ENCODE data around the gene OTUD3.
"Not testable (repeated sequence)": the region's sequence is repeated elsewhere in the genome, so short reads cannot be mapped to it uniquely, and the experiment has no call there.

OTUD3 gene, protein sequence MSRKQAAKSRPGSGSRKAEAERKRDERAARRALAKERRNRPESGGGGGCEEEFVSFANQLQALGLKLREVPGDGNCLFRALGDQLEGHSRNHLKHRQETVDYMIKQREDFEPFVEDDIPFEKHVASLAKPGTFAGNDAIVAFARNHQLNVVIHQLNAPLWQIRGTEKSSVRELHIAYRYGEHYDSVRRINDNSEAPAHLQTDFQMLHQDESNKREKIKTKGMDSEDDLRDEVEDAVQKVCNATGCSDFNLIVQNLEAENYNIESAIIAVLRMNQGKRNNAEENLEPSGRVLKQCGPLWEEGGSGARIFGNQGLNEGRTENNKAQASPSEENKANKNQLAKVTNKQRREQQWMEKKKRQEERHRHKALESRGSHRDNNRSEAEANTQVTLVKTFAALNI

DNA sequence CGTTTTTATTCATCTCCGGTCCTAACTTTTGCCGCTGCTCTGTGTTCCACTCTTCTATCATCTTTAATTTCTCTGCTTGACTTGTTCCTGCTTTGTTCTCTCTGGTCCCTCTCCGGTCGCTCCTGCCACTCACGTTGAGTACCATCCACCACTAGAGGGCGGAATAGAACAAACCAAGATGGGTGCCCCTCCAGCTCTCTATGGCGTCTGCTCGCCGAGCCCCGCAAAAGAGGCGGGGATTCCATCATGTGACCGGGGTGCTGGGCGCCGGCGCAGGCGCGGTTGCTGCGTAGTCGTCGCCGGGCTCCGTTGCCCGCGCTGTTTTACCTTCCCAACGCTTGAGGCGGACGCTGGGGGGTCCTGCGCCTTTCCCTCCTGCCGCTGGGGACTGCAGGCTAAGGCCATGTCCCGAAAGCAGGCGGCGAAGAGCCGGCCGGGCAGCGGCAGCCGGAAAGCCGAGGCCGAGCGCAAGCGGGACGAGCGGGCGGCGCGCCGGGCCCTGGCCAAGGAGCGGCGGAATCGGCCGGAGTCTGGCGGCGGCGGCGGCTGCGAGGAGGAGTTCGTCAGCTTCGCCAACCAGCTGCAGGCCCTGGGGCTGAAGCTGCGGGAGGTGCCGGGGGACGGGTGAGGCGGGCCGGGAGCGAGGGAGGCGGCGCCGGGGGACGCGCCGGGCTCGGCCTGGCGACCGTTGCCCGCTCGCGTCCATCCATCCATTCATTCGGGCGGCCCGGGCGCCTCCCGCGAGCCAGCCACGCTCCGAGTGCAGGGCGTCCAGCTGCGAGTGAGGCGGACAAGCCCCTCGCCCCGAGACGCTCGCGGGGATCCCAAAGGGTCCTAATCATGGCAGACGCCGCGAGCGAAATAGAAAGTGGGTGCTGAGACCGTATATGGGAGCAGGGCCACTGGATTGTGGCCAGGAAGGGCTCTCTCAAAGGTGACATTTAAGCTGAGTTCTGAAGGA is at the start of gene OTUD3:
TSS of gene OTUD3 (plus strand) at position 285 of the 961 bp plus-strand sequence. CDS start at position 404, 119 bp downstream.
- peak; percentile 98 for DNase-seq

DNA sequence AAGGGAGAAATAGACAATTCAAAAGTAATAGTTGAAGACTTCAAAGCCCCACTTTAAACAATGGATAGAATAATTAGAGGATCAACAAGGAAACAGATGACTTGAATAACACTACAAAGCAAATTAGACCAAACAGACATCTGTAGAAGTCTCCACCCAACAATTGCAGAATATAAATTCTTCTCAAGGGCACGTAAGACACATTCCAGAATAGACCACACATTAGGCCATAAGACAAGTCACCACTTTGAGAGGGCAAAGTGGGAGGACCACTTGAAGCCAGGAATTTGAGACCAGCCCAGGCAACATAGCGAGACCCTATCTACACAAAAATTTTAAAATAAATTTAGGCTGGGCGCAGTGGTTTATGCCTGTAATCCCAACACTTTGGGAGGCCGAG is 46.6 kb upstream of the OTUD3 start:
- DNase-seq, result no peak

DNA sequence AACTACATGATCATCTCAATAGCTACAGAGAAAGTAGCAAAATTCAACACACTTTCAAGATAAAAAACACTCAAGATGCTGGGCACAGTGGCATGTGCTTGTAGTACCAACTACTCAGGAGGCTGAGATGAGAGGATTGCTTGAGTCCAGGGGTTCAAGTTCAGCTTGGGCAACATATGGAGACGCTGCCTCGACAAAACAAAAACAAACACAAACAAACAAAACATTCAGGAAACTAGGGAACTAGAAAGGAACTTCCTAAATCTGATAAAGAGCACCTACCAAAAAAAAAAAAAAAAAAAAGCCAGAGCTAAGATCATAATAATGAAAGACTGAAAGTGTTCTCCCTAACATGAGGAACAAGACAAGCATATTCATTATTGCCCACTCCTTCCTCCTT is 44.3 kb upstream of the OTUD3 start:
- DNase-seq, result no peak

DNA sequence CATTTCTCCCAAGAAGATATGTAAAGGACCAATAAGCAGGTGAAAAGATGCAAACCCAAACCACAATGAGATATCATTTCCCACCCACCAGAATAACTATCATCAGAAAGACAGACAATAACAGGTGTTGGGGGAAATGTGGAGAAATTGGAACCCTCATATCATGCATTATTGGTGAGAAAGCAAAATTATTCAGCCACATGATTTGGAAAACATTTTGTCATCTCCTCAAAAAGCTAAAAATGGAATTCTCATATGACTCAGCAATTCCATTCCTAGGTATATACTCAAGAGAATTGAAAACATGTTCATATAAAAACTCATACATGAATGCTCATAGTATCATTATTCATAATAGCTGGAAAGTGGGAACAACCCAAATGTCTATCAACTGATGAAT is 42.0 kb upstream of the OTUD3 start:
- peak; percentile 19 for DNase-seq

DNA sequence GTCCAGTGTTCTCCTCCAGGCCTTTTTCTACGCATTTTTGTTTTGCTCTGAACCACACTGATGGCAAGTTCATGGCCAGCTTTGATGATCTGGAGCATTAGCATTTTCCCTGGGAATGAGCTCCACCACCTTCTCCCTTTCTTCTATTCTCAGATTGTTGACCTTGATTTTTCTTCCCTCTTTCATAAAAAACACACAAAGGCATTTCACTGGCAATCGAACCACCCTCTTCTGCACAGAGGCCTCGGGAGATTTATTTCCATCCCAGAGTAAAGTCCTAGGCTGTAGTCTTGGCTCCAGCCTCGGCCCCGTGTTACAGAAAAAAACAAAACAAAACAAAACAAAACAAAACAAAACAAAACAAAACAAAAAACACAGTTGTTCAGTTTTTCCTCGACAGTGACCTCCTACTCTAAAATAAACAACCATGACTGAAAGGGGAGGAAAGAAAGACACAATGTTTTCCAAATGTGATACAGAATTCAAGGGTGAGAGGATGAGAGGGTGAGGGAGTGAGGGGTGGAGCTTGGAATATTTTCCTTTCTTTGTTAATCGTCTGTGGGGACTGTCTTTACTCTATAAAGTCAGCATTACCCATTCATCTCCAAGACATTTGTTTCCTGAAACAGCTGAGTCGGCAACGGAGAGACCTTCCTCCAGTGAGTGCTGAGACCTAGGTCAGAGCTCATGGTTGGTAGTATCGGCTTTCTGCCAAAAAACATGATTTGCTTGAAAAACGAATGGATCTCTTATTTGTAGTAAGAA is 37.3 kb upstream of the OTUD3 start:
- no peak for DNase-seq

DNA sequence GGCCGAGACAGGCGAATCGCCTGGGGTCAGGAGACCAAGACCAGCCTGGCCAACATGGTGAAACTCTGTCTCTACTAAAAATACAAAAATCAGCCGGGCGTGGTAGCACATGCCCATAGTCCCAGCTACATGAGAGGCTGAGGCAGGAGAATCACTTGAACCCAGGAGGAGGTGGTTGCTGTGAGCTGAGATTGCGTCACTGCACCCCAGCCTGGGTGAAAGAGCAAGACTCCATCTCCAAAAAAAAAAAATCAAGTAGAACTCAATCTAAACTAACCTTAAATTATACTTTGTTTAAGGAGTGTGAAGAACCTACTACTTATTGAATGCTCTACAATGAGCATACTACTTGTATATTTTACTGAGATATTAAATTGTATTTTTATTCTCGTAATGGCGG is 36.6 kb upstream of the OTUD3 start:
- no peak for DNase-seq

DNA sequence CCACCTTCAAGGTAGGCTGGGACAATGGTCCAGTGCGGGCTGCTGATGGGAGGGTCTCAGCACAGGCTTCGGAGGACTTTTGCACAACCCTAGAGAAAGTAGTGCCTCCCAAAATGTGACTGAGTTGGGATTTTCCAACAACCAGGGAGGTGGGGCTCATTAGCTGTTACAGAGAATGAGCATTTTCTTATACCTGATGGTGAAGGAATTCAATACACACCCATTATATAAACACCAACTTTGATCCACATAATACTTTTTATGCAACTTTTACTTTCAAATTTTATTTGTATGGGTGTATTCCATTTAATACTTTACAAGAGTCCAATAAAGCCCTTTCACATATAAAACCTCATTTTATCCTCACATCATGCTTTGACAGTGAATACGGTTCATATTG is 35.9 kb upstream of the OTUD3 start:
- no peak for DNase-seq

DNA sequence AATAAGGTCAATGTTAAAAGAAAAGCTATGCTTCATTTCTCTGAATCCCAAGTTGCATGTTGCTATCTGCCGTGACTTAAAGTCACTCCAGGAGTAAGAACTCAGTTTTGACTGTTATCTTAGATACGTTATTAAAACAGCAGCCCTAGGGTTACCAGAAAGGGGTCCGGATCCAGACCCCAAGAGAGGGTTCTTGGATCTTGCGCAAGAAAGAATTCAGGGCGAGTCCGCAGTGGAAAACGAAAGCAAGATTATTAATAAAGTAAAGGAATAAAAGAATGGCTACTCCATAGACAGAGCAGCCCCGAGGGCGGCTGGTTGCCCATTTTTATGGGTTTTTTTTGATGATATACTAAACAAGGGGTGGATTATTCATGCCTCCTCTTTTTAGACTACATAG is 34.9 kb upstream of the OTUD3 start:
- not testable (repeated sequence) for DNase-seq

DNA sequence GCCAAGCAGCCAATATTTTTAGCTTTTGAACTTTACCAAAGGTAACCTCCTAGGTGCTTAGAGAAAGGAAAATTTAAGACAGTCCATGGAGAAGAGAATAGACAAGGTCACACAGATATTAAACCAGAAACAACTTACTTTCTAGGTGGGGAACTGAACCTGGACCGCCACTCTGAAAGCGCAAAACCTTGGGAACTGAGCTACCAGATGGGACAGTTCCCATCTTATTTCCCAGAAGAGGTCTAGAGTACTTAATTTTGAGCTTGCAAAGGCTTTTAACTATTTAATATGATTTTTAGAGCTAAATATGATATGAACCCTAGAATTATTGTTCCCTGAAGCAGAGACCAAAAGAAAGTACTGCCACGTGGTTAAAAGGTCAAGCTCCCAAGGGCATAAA is 32.9 kb upstream of the OTUD3 start:
- not testable (repeated sequence) for DNase-seq

DNA sequence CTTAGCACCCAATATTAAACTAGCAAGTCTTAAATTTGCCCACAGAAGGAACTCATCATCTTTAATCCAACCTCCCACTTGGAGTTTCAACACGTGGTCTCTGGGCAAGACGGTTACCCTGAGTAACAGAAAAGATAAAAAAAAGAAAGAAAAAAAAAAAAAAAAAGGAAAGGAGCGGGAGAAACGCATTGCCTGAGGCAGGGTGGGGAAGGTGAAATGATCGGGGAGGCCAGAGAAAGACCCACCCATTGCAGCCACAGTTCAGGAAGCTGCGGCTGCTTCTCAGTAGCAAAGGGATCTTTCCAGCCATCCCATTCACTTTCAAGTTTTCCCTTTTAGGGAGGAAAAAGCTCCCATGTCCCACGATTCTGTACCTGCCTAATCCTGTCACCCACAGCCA is 32.0 kb upstream of the OTUD3 start:
- DNase-seq, result no peak

DNA sequence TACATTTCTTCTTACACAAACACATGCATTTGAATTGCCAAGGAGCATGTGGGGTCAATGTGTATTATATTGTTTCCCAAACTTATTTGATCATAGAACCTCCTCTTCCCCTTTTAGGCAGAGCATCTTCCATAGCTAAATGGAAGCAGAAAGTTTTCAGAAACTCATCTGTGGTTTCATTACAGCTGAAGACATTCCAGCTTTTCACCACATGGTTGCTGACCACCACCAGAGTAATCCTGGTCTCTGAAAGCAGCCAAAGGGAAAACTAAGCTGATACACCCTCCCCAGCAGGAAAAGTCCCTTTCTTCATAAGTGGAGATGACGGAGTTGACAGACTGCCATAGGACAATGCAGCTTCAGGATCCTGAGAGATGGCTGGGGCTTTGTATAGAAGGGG is 30.2 kb upstream of the OTUD3 start:
- DNase-seq, result no peak

DNA sequence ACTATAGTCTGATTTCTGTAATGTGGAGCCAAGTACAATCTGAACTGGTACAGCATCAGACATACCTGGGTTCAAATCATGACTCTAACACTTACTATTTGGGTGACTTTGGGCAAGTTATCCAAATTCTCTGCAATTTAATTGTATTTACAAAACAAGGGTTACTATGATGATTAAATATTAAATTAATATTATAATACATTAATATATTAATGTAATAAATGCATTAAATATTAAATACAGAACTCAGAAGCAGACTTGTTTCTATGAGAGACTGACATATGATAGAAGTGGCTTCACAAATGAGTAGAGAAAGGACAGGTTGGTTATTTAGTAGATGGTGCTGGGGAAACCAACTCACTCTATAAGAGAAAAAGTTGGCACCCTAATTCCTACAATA is 27.3 kb upstream of the OTUD3 start:
- no peak for DNase-seq

DNA sequence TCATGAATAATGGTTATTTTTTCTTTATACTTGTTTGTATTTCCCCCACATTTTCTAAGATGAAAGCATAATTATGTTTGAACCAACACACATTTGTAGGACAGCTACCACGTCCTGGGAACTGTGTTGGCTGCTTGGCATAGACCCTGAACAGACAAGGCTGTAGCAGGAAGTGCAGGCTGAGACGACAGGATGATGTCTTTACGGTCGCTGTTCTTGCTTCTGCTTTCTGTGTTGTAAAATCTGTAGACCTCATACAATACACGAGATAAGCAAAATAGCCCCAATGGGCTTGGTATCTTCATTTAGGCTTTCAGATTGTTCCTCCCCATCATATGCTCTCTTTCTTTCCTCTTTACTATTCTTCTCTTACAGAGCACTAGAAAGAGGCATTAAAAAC is 23.3 kb upstream of the OTUD3 start:
- DNase-seq, result no peak

DNA sequence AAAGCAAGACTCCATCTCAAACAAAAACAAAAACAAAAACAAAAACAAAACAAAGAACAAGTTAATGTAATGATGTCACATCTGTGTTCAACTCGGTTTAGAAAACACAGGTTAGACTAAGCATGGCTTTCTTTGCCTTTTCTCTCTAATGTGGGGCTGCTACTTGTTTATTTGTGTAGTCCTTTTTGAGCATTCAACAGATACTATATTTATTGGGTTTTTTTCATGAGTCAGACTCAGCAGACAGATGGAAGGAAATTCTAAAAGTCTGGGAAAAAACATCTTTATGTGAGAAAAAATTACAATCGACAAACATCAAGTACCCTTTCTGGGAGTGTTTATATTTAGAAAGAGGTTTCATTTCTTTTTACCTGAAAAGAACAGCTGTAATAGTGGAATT is 22.3 kb upstream of the OTUD3 start:
- DNase-seq, result no peak

DNA sequence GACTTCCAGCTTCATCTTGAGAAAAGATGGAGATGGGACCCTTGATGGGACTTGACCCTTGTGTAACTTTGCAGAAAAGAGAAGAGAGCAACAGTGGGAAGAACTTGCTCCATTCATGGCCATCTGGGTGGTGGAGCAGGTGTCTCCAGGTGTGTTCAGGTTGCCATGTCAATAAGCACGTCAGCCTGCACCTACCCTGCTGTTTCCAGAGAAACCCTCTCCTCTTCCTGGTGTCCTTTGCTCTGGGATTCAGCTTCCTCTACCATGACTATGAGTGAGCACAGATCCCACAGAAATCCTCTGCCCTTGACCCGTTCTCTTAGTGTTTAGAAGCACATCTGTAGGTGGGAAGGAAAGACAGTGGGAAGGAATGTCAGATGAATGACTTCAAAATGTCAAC is 21.8 kb upstream of the OTUD3 start:
- no peak for DNase-seq

DNA sequence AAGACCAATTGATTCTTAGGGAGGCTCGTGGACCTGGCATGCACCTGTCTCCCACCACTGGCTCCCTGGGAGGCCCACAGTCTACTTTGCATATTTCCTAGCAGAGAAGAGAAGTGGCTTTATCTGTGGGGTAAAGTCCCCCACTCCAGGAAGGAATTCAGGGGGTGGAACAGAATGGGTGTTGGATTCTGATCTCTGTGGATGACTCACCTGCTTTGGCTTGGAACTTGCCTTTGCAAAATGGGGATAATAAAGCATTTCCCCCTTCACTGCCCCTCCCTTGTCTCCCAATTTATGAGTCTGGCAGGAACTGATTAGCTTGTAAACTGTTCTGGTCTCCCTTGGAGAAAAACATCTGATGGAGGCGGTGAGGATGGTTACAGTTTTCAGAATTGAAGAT is 21.2 kb upstream of the OTUD3 start:
- no peak for DNase-seq

DNA sequence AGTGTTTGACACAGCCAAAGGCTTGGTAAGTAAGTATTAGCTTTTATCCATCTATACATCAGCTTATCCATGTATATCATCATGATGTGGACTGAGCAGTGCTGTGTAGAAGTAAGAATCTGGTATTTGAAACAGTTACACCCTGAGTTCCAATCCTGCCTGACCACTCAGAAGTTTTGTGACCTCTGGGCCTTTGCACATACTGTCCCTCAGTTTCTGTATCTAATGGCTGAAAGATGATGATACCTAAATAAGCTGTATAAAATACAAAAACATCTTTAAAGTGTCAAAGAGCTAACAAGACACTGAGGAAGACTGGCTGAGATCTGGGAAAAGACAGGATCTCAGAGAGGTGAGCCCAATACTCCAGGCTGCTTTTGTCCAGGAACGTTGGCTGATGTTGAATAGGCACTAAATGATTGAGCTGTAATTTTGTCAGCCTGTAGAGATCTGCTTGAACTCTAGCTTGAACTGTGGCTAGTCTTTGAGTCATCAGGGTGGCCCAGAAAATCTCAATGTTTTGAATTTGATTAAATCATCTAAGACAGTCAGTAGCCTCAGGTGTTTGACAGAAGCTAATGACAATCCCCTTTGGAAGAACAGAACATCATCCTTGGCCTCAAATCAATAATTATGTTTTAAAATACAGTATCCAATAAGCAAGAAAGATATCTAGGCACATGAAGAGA is 20.2 kb upstream of the OTUD3 start:
- DNase-seq, result no peak

DNA sequence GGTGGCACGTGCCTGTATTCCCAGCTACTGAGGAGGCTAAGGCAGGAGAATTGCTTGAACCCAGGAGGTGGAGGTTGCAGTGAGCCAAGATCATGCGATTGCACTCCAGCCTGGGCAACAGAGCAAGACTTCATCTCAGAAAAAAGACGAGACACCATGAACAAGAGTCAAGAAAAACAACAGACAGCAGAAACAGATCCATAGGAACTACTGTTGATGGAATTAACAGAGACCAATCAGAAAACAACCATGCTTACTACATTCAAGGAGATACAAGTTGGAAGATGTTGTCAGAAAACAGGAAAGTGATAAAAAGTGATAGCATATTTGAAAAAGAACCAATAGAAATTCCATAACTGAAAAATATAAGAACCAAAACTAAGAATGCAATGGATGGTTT is 19.3 kb upstream of the OTUD3 start:
- no peak for DNase-seq

DNA sequence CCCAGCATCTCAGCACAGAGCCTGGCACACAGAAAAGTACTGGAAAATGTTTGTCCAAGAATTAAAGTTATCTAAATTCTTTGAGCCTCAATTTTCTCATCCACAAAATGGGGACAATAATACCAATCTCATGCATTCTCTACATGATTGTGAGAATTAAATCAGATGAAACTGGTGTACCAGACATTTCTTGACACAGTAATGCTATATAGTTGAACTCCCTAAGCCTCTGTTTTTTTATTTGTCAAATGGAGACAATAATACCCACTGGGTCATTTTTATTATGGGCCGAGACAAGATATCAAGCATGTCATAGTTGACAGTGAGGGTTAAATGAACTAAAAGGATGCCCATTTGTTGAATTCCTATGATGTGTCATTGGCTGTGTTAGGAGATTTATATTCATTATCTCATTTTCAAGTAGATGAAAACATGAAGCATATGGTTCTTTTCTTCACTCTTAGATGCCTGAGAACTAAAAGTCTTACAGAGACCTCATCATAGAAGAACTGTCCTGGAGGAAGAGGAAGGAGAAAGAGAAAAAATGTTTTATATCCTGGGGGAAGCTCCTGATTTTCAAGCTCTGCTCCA is 17.5 kb upstream of the OTUD3 start:
- DNase-seq, result no peak

DNA sequence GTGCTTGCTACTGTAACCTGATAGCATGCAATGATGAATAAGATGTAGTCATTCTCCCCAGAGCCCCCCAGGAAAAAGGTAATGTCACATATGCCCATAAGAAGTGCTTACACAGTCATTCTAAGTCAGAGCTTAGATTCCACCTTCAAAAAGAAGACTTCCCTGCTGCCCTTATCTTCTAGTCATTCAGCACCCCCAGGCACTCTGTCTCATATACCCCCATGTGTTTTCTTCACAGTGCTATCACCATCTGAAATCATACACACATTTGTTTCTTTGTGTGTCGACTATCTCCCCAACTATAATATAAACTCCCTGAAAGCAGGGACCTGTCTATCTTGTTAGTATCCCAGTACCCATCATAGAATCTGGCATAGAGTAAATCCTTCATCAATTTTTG is 16.2 kb upstream of the OTUD3 start:
- DNase-seq, result no peak

DNA sequence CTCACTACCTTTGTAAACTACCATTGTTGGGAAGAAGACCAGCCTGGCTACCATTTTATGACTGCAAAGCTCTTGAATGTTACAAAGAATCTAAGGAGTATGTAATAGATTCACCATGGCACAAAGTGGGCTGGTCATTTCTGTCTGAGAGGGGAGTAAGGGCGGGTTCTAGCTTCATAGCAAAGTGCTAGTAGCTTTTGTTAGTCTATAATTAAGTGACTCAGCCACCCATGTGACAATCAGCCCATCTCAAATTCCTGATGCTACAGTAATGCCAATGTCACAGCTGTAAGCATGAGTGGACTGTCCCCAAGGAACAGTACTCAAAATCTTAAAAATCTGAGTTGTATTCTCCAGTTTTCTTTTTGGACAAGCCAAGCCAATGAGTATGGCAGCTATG is 15.4 kb upstream of the OTUD3 start:
- DNase-seq, result no peak

DNA sequence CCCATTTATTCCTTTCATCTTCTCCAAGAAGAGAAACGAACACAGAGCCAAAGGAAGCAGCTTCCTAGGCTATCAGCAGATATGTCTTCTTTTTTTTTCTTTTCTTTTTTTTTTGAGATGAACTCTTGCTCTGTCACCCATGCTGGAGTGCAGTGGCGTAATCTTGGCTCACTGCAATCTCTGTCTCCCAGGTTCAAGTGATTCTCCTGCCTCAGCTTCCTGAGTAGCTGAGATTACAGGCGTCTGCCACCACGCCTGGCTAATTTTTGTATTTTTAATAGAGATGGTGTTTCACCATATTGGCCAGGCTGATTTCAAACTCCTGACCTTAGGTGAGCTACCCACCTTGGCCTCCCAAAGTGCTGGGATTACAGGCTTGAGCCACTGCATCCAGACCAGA is 13.6 kb upstream of the OTUD3 start:
- DNase-seq, result not testable (repeated sequence)
